NCI-H526 treated with DMSO at 0.1 percent for 48 hours (cell line): ENCODE results near the gene DSTYK.
"Not testable (repeated sequence)": the region's sequence is repeated elsewhere in the genome, so short reads cannot be mapped to it uniquely, and the experiment has no call there.

ENCODE experiments used
- DNase-seq: peaks from one replicate; lab custom pipeline; 2025; lab: John Stamatoyannopoulos, UW

Gene DSTYK

DNA sequence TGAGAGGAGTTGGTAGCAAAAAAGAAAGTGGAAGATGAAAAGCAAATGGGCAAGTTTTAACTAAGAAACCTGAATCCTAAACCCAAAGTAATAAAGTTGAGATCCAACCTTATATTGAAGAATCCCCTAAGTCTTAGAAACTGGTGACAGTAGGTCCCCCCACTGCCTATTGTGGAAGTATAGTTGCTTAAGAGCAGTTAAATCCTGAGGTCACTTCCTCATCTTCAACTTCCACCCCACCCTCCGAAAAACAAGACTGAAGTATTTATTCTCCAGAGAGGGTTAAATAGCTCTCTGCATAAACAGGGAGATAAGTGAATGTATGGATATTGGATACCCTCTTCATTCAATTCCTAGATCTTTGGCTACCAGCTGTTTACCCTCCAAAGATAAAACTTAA, 3.3 kb upstream of the DSTYK start:
- no peak for DNase-seq

DNA sequence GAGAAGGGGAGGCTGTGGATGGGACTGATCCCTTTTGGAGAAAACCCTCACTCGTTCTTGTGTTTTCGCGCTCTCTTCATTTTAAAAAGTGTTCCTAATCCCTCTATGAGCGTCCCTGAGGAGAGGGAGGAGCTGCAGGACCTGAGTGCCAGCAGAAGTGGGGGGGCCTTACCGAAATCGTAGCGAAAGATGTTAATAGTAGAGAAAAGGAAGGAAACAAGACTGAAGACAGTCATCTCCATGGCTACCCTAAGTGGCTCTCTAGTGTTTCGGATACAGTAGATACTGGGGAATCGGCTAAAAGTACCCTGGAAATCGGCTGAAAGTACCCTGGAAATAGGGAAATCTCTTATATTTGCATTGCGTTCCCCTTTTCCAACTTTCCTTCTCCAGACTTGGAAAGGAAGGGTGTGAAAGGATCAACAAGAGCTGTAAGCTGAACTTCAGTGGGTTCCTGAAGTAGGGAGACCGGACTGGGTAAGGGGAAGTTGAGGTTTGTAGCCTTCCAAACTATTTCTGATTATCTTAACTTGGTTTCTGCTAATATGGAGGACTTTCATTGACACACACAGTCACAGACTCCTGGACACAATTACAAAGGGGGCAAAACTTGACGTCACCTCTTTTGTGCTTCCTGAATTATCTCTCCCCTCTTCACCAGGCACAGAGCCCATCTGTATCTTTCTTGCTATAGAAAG, 486 bp upstream of the DSTYK start:
- DNase-seq, result no peak

DNA sequence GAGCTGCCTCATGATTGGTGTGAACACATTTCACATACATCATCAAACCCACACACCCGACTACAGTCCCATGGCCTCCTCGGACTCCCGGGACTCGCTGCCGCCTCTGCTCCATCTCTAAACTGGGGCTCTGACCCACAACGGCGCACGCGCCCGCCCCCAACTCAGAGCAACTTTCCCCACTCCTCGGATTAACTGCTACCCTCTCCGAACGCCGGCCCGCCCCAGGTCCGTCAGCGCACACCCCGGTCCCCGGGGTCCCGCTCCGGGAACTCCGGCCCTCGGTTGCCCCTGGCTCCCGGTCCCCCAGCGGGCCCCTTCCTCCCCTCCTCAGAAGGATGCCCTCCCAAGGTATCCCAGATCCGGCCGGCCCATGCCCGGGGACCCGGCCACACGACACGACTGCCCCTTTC, 740 bp downstream of the DSTYK start:
- DNase-seq, result no peak

DNA sequence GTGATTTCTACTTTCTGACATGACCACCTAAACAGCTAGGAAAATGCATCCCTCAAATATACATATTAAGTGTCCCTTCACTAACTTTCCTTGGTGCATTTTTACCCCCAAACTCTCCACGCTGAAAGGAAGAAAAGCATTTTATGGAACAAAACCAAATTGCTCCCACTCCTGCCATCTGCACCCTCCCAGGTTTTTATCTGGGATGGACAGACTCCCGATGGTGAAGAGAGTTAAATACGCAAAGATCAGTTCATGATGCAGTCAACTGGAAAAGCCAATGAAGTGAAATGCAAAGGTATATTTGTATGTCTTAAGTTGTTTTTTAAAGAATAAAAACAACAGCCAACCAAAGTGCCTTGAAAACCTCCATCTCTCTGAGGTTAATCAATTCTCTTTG, 2.7 kb downstream of the DSTYK start:
- DNase-seq, result no peak

DNA sequence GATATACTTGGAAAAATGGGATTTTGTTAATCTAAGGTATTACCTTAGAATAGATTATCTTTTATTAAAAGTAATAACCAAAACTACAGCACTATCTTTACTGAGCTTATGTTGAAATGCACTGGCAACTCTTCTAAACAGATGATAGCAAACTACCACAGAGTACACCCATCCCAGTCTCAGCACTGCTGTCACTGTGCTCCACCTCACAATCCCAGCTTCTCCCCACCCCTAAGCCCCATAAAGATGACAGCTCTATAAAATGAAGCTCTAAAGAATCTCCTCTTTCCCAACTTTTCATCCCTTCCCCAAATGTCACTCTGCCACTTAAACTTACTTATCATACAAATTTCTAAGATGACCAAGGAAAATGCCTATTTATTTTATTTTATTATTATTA, 6.4 kb downstream of the DSTYK start:
- DNase-seq, result no peak

DNA sequence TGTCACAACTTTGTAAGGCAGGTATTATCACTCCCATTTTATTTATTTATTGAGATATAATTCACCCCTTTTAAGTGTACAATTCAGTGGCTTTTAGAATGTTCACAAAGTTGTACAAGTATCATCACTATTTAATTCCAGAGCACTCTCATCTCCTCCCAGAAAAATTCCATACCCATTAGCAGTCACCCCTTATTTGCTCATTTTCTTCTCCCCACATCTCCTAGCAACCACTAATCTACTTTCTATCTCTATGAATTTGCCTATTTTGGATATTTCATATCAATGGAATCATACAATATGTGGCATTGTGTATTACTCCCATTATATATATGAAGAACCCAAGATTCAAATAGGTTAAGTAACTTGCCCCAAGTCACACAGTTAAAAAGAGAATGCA, 7.0 kb downstream of the DSTYK start:
- no peak for DNase-seq

DNA sequence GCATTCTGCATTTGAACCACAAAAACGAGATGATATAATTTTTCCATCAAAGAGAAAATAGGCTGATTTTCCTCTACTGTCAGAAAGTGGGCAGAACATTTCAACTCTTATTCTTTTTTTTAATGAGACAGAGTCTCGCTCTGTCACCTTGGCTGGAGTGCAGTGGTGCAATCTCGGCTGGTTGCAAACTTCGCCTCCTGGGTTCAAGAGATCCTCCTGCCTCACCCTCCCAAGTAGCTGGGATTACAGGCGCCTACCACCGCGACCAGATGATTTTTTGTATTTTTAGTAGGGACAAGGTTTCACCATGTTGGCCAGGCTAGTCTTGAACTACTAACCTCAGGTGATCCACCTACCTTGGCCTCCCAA, 11.6 kb downstream of the DSTYK start:
- DNase-seq, result no peak

DNA sequence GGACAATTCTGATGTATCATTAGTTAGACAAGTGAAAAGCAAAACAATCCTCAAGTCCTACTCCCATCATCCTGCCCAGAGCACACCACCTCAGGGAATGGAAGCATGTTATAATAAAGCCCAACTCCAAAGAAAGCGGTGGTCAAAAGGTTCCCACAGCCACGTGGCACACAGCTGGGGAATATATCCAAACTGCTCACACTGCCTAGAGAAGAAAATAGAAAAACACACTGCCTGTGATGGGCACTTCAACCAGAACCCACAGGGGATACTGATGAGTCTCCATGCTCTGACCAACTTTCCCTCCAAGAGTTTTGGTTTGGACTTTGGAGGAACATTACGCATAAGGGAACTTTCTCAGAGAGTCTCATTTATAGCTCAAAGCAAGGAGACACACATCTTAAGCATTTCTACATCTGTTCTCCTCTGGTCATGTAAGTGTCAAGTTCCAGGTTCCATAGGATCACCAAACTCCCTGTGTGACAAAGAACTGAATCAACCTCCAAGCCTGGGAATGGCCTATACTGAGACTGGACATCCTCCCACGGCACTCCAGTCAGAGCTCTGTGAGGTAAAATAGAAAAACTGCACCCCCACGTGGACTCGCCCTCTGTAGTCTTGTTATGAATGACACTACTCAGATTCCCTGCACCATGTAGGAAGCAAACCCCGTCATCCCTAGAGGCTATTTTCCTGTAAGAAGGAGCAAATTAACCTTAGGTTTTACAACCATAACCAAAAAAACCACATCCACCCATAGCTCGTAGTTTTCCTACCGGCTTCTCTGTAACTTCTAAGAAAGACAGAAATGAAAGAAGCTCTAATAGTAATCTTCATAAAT, 12.2 kb downstream of the DSTYK start:
- no peak for DNase-seq

DNA sequence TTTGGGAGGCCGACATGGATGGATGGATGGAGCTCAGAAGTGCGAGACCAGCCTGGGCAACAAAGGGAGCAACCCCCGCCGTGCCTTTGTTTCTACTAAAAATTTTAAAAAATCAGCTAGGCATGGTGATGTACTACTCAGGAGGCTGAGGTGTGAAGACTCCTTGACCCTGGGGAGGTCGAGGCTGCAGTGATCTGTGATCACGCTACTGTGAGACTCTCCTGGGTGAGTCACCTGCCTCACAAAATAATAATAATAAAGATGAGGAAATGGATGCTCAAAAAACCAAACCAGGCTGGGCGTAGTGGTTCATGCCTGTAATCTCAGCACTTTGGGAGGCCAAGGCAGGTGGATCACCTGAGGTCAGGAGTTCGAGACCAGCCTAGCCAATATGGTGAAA, 19.2 kb downstream of the DSTYK start:
- no peak for DNase-seq

DNA sequence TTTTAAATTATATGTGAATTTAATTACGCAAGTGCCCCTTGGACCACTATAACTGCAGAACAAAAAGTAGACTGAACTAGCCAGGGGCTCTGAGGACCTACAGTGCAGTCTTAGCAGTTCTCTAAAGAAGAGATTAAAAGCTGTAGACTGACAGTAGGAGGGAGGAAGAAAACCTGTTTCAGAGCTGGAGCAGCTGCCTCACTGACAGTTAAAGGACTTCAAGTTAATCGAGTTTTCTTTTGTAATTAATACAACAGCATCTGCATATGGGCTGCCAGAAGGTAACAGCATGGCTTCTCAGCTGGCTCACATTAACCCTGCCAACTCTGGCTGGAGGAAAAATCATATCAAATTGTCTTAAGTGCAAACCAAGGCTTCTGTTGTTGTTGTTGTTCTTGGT, 19.9 kb downstream of the DSTYK start:
- no peak for DNase-seq

DNA sequence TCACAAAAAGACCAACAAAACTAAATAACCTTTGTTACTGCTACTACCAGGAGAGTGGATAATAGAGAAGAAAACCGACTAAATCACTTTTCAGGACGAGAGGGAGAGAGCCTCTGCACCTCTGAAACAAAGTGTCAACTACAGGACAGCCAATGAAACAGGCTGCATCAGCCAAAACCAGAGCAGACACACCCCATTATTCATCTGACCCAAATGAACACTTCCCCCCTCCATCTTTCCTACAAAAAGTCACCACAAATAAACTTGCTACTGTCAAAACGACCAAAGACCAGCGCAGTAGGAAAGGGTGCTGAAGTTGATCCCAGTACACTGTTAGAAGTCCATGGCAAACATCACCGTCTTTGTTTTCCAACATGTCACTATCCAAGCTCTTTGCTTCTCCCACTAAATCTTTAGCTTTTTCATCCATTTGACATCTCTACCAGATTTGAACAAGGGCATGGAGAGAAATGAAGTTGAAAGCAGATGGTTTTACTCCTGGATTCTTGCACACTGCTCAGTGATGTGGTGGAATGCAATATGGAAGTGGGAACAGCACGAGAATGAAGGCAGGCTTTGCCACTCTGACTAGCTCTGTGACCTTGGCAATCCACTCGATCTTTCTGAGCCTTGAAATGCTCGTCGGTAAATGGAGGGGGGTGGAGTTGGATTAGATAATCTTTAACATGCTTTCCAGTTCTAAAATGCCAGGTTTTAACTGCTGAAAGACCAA, 20.5 kb downstream of the DSTYK start:
- no peak for DNase-seq

DNA sequence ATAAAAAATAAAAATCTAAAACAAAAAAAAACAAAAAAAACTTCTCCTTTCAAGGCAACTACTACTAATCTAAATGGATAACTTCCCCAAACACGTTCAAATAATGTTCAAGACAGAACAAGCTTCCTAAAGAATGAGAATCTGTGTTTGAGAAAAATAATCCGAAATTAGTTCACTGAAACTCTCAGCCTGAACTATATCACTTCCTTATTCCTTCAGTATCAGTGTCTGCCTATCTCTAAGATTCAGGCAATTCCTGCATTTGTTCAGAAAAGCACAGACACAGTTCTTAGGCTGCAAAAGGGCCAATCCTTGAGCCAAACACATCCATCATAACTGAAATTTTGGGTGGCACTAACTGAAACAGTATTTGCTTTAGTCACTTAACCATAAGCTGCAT, 22.4 kb downstream of the DSTYK start:
- no peak for DNase-seq

DNA sequence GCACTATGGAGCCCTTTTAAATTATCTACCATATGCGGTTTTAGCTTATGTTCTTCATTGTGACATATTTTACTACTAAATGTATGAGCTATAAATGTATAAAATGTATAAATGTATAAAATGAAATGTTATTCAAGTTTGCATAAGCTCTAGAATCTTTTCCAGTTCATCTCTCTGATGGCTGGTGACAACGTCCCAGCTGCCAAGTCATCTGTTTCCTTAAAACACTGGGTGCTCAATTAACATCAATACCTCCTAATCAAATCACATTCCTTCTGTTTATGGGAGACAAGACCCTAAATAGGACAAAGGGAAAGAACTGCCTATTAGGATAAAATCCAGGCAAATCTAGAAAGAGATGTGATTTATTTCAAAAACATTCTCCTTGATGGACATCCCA, 22.9 kb downstream of the DSTYK start:
- DNase-seq, result no peak

DNA sequence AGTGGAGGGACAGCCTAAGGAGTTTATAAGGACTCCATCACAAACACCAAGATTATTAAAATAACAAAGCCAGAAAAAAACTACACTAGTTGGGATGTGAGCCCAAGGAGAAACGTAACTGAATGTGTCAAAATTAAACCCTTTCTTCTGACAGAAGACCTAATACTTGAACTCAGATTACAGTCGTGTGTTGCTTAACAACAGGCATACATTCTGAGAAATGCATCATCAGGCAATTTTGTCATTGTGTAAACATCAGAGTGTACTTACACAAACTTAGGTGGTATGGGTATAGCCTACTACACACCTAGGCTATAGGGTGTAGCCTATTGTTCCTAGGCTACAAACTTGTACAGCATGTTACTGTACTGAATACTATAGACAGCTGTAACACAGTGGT, 23.4 kb downstream of the DSTYK start:
- DNase-seq, result no peak

DNA sequence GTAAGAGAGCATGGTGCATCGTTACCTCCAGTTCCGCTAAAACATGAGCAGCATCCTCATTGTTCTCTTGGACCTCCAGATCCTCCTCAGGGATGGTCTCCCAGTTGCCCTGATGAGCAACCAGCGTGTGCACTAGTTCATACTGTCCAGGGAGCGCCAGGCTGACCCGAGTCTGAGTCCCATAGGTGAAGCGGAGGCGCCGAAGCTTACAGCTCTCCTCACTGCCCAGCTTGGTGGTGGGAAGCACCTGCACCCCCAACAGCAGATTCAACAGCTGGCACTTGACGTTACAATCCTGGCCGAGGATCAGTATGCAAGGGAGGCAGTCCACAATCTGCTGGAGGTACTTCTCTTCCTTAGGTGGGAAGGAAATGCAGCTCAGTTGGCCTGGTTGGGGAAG, 24.1 kb downstream of the DSTYK start:
- DNase-seq, result no peak

DNA sequence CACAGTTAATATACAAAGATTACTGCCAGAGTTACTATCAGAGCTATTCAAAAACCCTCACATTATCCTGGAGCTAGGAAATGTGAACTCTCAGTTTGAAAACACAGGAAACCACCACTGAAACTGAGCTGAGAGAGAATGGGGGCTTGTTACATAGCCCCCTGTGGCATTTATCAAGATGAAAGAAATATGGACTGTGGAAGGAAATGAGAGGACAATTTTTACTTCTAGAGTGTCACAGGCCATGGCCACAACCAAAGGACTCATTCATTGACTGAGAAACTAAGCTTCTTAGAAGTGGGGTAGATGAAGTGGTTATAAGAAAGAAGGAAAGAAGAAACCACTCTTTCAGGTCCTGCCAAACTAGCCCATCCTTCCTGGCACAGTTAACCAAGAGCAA, 25.3 kb downstream of the DSTYK start:
- no peak for DNase-seq

DNA sequence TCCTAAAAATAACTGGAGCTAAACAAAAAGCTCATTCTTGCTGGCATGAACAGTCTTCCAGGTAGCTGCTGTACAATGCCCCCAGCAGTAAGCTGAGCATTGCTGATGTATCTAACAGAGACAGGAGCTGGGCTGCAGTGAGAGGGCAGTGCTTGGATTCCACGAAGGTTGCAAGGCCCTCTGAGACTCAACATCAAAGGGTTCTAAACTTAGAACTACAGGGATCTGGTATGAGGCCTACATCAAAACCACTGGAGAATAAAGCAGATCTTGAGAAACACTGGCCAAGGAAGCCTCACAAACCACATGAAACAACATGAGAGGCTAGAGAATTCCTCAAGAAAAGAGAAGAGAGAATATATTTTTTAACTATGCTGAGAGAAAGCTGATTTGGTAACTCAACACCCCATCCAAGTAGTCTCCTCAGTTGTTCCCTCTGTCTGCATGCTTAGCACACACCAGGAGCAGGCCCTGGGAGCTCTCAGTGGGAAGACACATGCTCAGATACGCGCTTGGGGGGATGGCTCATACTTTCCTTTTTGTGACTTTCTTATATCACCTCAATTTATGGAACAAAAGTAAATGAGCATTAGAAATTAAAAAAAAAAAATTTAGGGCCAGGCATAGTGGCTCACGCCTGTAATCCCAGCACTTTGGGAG, 27.7 kb downstream of the DSTYK start:
- no peak for DNase-seq

DNA sequence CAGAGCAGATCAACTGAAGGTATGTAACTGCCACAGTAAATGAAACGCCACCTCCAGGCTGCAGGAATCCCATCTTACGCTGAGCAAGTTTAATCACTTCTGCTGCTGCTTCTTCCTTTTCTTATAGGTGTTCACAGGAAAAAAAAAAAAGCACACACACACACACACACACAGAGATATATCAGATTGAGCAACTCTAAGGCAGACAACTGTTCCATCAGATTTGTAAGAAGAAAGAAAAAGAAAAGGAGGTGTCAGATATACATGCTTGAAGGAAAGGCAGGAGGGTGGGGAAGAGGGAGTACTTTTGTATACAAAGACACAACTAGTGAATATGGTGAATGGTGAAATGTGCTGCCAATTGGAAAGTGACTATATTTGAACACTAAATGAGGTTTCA, 28.6 kb downstream of the DSTYK start:
- DNase-seq, result no peak

DNA sequence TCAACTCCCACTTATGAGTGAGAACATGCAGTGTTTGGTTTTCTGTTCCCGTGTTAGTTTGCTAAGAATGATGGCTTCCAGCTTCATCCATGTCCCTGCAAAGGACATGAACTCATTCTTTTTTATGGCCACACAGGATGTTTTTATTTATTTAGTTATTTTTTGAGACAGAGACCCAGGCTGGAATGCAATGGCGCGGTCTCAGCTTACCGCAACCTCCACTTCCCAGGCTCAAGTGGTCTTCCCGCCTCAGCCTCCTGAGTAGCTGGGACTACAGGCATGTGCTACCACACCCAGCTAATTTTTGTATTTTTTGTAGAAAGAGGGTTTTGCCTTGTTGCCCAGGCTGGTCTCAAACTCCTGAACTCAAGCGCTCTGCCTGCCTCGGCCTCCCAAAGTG, 31.2 kb downstream of the DSTYK start:
- not testable (repeated sequence) for DNase-seq

DNA sequence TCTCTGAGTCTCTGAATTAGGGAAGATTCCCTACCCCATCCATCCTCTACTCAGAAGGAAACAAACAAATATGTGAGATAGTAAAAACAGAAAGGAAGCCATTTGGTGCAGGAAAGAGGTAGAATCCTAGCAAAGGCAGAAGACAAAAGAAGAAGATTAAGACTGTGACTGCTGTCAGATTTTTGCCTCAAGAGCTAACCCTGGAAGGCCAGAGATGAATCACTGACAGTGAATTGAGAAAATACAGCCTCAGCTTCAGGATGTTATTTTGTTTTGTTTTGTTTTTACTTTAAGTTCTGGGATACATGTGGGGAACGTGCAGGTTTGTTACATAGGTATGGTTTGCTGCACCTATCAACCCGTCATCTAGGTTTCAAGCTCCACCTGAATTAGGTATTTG, 31.7 kb downstream of the DSTYK start:
- no peak for DNase-seq

DNA sequence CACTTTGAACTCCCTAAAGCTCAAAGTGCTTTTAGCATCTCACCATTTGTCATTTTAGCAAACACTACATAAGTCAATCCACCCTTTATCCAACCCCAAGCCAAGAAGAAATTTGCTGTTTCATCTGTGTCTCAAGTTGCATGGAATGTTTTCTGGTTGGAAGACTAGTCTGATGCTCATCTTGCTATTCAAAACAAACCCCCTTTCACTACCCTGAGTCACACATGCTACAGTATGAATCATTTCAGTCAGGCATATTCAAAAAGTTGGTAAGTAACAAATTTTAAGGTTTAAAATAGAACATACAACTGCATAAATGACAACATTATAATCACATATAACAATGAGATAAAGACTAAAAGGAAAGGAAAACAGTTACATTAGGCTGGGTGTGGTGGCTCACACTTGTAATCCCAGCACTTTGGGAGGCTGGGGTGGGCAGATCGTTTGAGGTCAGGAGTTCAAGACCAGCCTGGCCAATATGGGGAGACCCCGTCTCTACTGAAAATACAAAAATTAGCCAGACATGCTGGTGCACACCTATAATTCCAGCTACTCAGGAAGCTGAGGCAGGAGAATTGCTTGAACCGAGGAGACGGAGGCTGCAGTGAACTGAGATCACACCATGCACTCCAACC, 38.7 kb downstream of the DSTYK start:
- DNase-seq, result no peak

DNA sequence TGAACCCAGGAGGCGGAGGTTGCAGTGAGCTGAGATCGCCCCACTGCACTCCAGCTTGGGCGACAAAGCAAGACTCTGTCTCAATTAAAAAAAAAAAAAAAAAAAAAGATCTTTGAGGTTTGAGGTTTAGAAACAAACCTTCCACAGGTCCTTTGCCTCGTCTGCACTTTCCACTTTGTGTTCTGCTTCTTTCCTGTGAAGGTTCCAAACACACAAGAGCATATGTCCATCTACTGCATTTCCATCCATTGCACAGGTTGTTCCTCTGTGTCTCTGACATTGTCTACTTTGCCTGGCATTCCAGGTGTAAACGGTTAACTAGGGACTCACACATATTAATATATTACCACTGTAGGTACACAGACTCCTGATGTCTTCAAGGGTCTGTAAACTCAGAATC, 40.1 kb downstream of the DSTYK start:
- DNase-seq, result no peak
